HEK293T (cell line): ENCODE data around the gene IP6K3.

ENCODE experiments used
- CTCF ChIA-PET: fragments of 350-600 bp; formaldehyde crosslinking; extraction: SDS; loops from one replicate; lab custom pipeline; 2021; ENCODE audit warnings: antibody characterized with exemption, inconsistent platforms; lab: Yijun Ruan, JAX
- POLR2A ChIA-PET: fragments of 350-600 bp; formaldehyde crosslinking; extraction: SDS; loops from one replicate; lab custom pipeline; 2020; ENCODE audit warnings: antibody characterized with exemption, inconsistent platforms; lab: Yijun Ruan, JAX
- DNase-seq: peaks from one replicate; pipeline ENCODE4 v3.0.0; 2012; ENCODE audit warnings: mixed read lengths; ENCODE audit errors: extremely low spot score
- ARNT ChIP-seq: fragments of 450-650 bp; IDR thresholded peaks from 2 replicates; pipeline ENCODE4 v1.6.1; 2017; ENCODE audit warnings: mild to moderate bottlenecking
- BHLHE40 ChIP-seq: fragments of 450-650 bp; IDR thresholded peaks from 2 replicates; pipeline ENCODE4 v1.6.1; 2016; ENCODE audit warnings: mild to moderate bottlenecking, moderate library complexity, borderline replicate concordance
- CTBP1 ChIP-seq: fragments of 450-650 bp; IDR thresholded peaks from 2 replicates; pipeline ENCODE4 v1.6.1; 2016; ENCODE audit warnings: borderline replicate concordance
- ELF4 ChIP-seq: fragments of 450-650 bp; IDR thresholded peaks from 2 replicates; pipeline ENCODE4 v1.6.1; 2017; ENCODE audit warnings: antibody characterized with exemption
- FOXA1 ChIP-seq: fragments of 450-650 bp; IDR thresholded peaks from 2 replicates; pipeline ENCODE4 v1.6.1; 2016; ENCODE audit warnings: mild to moderate bottlenecking
- FOXK2 ChIP-seq: fragments of 450-650 bp; IDR thresholded peaks from 2 replicates; pipeline ENCODE4 v1.6.1; 2016; ENCODE audit warnings: mild to moderate bottlenecking
- FOXM1 ChIP-seq: fragments of 450-650 bp; IDR thresholded peaks from 2 replicates; pipeline ENCODE4 v1.6.1; 2017; ENCODE audit warnings: mild to moderate bottlenecking, borderline replicate concordance
- HDGF ChIP-seq: fragments of 450-650 bp; IDR thresholded peaks from 2 replicates; pipeline ENCODE4 v1.6.1; 2017; ENCODE audit warnings: antibody characterized with exemption, borderline replicate concordance
- L3MBTL2 ChIP-seq: fragments of 450-650 bp; conservative IDR thresholded peaks from 2 replicates; pipeline ENCODE4 v1.6.1; 2016; ENCODE audit warnings: mild to moderate bottlenecking
- LEF1 ChIP-seq: fragments of 450-650 bp; IDR thresholded peaks from 2 replicates; pipeline ENCODE4 v1.6.1; 2017; ENCODE audit warnings: mild to moderate bottlenecking, borderline replicate concordance
- NFRKB ChIP-seq: fragments of 450-650 bp; IDR thresholded peaks from 2 replicates; pipeline ENCODE4 v1.6.1; 2016; ENCODE audit warnings: mild to moderate bottlenecking, moderate library complexity
- SP1 ChIP-seq: fragments of 450-650 bp; IDR thresholded peaks from 2 replicates; pipeline ENCODE4 v1.6.1; 2017
- SUZ12 ChIP-seq: fragments of 450-650 bp; IDR thresholded peaks from 2 replicates; pipeline ENCODE4 v1.6.1; 2016; ENCODE audit warnings: mild to moderate bottlenecking
- TARDBP ChIP-seq: fragments of 450-650 bp; IDR thresholded peaks from 2 replicates; pipeline ENCODE4 v1.6.1; 2016
- ZNF384 ChIP-seq: fragments of 450-650 bp; IDR thresholded peaks from 2 replicates; pipeline ENCODE4 v1.6.1; 2016
- TF ChIP-seq, protein P1 (sequence below): fragments of 450-650 bp; IDR thresholded peaks from 2 replicates; pipeline ENCODE4 v1.6.1; 2016

IP6K3 gene

GRCh38 chr6:33732817-33733708 is 13.6 kb downstream of the IP6K3 start:
- CTCF ChIA-PET = no interaction called here
- no peak for DNase-seq
- POLR2A ChIA-PET = no interaction called here
- TF ChIP-seq SP1 (no peak), FOXK2 (no peak), ARNT (no peak), SUZ12 (no peak), HDGF (no peak), FOXA1 (no peak), LEF1 (no peak), BHLHE40 (no peak), ZNF384 (no peak), TARDBP (no peak), L3MBTL2 (no peak)
- TF ChIP-seq, protein P1, sequence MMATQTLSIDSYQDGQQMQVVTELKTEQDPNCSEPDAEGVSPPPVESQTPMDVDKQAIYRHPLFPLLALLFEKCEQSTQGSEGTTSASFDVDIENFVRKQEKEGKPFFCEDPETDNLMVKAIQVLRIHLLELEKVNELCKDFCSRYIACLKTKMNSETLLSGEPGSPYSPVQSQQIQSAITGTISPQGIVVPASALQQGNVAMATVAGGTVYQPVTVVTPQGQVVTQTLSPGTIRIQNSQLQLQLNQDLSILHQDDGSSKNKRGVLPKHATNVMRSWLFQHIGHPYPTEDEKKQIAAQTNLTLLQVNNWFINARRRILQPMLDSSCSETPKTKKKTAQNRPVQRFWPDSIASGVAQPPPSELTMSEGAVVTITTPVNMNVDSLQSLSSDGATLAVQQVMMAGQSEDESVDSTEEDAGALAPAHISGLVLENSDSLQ = no peak

- POLR2A ChIA-PET = no interaction called here
- CTCF ChIA-PET = no interaction called here
- DNase-seq = no peak
- TF ChIP-seq FOXK2 (no peak), L3MBTL2 (no peak), ARNT (no peak), LEF1 (no peak), ELF4 (no peak), NFRKB (no peak), CTBP1 (no peak), SUZ12 (no peak), HDGF (no peak), BHLHE40 (no peak), ZNF384 (no peak), SP1 (no peak), FOXA1 (no peak), FOXM1 (no peak), TARDBP (no peak)
- TF ChIP-seq, protein P1 = no peak
Observed at GRCh38 chr6:33732385-33732784, 14.3 kb downstream of the IP6K3 start.

- TF ChIP-seq L3MBTL2 (no peak), ELF4 (no peak), ARNT (no peak), FOXM1 (no peak), FOXK2 (no peak), BHLHE40 (no peak), ZNF384 (no peak), NFRKB (no peak)
- TF ChIP-seq, protein P1 = no peak
- ChIA-PET POLR2A (no interaction called here), CTCF (no interaction called here)
- no peak for DNase-seq
Observed at GRCh38 chr6:33731751-33732282, 14.9 kb downstream of the IP6K3 start.

DNA sequence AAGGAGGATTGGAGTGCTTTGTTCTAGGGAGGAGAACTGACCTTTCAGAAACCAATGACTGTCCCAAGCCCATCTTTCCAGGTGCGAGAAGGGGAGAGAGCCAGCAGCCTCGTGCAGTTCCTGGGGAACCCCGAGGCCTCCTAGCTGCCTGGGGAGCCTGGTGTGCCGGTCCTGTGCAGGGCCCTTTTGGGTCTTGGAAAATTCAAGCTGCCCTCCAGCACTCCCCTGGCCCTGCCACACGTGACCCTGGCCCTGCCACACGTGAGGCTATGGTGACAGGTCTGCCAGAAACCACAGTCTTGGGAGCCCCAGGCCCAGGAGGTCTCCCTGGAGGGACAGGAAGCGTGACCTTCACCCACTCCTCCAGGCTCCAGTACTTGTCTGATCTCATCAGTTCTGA is 15.7 kb downstream of the IP6K3 start:
- DNase-seq = no peak
- TF ChIP-seq SUZ12 (no peak), TARDBP (no peak), FOXK2 (no peak), HDGF (no peak)
- ChIA-PET CTCF (no interaction called here), POLR2A (interaction anchor here (1.2 kb wide), 1 partner anchor 22 kb away, joined by 3 read pairs; no protein-coding TSS in a partner anchor)

GRCh38 chr6:33730611-33731010 is 16.1 kb downstream of the IP6K3 start:
- CTCF ChIA-PET = no interaction called here
- POLR2A ChIA-PET = interaction anchor here (1.2 kb wide), 1 partner anchor 22 kb away, joined by 3 read pairs; no protein-coding TSS in a partner anchor
- TF ChIP-seq CTBP1 (no peak), L3MBTL2 (no peak)
- no peak for DNase-seq

GRCh38 chr6:33729059-33729458 is 17.6 kb downstream of the IP6K3 start:
- TF ChIP-seq BHLHE40 (no peak), SP1 (no peak), ELF4 (no peak), ARNT (no peak), FOXK2 (no peak)
- TF ChIP-seq, protein P1 = no peak
- ChIA-PET POLR2A (interaction anchor here (2.5 kb wide), 1 partner anchor 18 kb away, joined by 13 read pairs; the partner anchor contains the start of gene UQCC2), CTCF (no interaction called here)
- DNase-seq = no peak
